Adrenal gland (tissue), 12 donors: ENCODE measurements around the gene TTC23. TPM values are rescaled to one million over a fixed set of nuclear protein-coding genes. Genes with fewer than 3 reads are reported as not detected.
A peak's percentile ranks its signal among the peaks of the same experiment; 100 is the strongest.

ENCODE experiments used
- DNase-seq, 7 donors: peaks; one replicate each; pipeline ENCODE4 v3.0.0-alpha.2; 2019 to 2020
- H3K27ac ChIP-seq, 5 donors: fragments of 200-600 bp; sonication (generic) in 4 of 5; 1 replicate in 3 of 5; 2 replicates in 2 of 5; pipeline versions ENCODE4 v1.5.1 to v1.8.0; 2016 to 2020; ENCODE audit warnings: mild to moderate bottlenecking in 1 of 5
- H3K27me3 ChIP-seq: fragments of 200-600 bp; 2 replicates; pipeline ENCODE4 v1.8.0; 2021
- H3K36me3 ChIP-seq, 2 donors: fragments of 200-600 bp; replicated peaks in 1 of 2; 1 replicate in 1 of 2; 2 replicates in 1 of 2; pipeline versions ENCODE4 v1.5.1 to v1.8.0; 2018 to 2022
- H3K4me1 ChIP-seq, 2 donors: fragments of 200-600 bp; replicated peaks in 1 of 2; 1 replicate in 1 of 2; 2 replicates in 1 of 2; pipeline versions ENCODE4 v1.5.1 to v1.8.0; 2018 to 2021
- H3K4me3 ChIP-seq, 4 donors: fragments of 200-600 bp; sonication (generic) in 3 of 4; one replicate each; pipeline ENCODE4 v1.5.1; 2016 to 2018
- H3K9me3 ChIP-seq, 3 donors: fragments of 200-600 bp; sonication (generic) in 1 of 3; replicated peaks in 1 of 3; 1 replicate in 2 of 3; 2 replicates in 1 of 3; pipeline versions ENCODE4 v1.5.1 to v1.8.0; 2016 to 2021
- POLR2A ChIP-seq, 2 donors: fragments of 450-650 bp; IDR thresholded peaks; one replicate each; pipeline ENCODE4 v1.6.1; 2017; ENCODE audit warnings: antibody characterized with exemption in 2 of 2, mild to moderate bottlenecking in 2 of 2, moderate library complexity in 1 of 2
- WGBS, 4 donors: extraction: QIAGEN DNeasy Blood & Tissue Kit in 2 of 4; methylation state at CpG; one replicate each; pipeline versions ENCODE4 v1.1.5 to v1.1.7; 2013 to 2017; 5-methylcytosine and 5-hydroxymethylcytosine counted together
- intact Hi-C, 2 donors: fragments of 100-400 bp; cut with DNase I; formaldehyde crosslinking; loops; one replicate each; pipeline versions ENCODE4 v1.14.1 to v1.15.0; 2022 to 2023
- polyA plus RNA-seq, 3 donors: library from polyadenylated mRNA; stranded (reverse); fragments of 200-250 nt in 2 of 3; fragments of 350-450 nt in 1 of 3; fragmentation: Illumina TruSeq in 1 of 3; extraction: RNeasy Lipid Tissue Mini Kit (QIAGEN cat#74804) in 1 of 3; gene quantifications; one replicate each; pipeline ENCODE4 v1.2.3, GENCODE V29; 2013 to 2014
- total RNA-seq, 9 donors: library from RNA; depleted of rRNA in 4 of 9; stranded (reverse); fragments of >200 nt in 4 of 9; fragments of 120-200 nt in 1 of 9; fragmentation: NEBNext Ultra II Directional in 1 of 9; extraction: Animal tissue kit (Norgen Biotek cat#: 25700) in 1 of 9; gene quantifications; one replicate each; pipeline versions ENCODE4 v1.1.0 to v1.2.4, GENCODE V29; 2013 to 2023
- TF ChIP-seq, protein P1 (sequence below), 6 experiments: fragments of 450-650 bp in 4 of 6; fragments of 200-600 bp in 2 of 6; sonication (generic) in 1 of 6; IDR thresholded peaks; 1 replicate in 5 of 6; 2 replicates in 1 of 6; pipeline versions ENCODE4 v1.5.1 to v1.8.0; 2016 to 2021; ENCODE audit warnings: antibody characterized with exemption in 6 of 6, mild to moderate bottlenecking in 2 of 6, moderate library complexity in 1 of 6
- donor health status: healthy with polysubstance abuse.
- donor health status: Bipolar disorder and iron deficiency.
- donor health status: DM: yes; HTN: yes; CAD: no.
- donor health status: DM: no; HTN: no; CAD: no.
- donor health status: DM: no; HTN: no; CAD: no.
- donor health status: DM: yes; HTN: yes; CAD: no.

Gene TTC23
- total and polyA plus RNA-seq, 12 donors, result 10.9 to 42.0 (median 22.6) TPM

DNA sequence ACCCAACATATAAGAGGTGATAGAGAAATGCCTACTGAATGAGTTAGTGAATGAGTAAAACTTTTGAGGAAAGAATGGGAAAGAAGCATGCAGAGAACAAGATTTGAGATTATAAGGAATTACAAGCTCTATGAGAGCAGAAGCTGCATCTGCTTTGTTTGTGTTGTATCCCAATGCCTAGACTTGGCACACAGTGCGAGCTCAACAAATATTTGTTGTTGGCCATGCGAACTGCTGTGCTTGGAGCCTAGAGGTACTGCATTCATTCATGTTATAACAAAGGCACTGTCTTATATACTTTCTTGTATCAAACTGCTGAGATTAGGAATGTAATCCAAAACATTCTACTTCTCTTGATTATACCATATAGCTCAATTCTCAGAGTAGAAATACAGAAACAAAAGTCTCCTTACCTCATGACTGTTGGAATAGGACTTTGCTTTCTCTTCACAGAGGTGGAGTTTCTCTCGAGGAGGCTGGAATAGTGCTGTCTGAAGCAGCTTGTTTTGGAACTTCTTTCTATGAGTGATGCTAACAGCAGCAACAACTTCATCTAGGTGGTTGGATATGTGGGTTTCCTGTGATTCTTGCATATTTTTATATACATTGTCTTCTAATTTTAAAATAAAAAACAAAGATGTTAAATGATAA lies 21.1 kb downstream of the TTC23 start:
- no peak for DNase-seq
- intact Hi-C loops, result no loop called here
- Histone ChIP-seq H3K9me3 (no peaks in the 10 kb centered on the region), H3K4me3 (no peak overlapping the region), H3K27me3 (no peaks in the 10 kb centered on the region), H3K27ac (no peak overlapping the region), H3K4me1 (peaks cover 0 to 9% of the 10 kb centered on the region in 2 donors), H3K36me3 (peaks cover 0 to 35% of the 10 kb centered on the region in 2 donors)
- TF ChIP-seq, protein P1, sequence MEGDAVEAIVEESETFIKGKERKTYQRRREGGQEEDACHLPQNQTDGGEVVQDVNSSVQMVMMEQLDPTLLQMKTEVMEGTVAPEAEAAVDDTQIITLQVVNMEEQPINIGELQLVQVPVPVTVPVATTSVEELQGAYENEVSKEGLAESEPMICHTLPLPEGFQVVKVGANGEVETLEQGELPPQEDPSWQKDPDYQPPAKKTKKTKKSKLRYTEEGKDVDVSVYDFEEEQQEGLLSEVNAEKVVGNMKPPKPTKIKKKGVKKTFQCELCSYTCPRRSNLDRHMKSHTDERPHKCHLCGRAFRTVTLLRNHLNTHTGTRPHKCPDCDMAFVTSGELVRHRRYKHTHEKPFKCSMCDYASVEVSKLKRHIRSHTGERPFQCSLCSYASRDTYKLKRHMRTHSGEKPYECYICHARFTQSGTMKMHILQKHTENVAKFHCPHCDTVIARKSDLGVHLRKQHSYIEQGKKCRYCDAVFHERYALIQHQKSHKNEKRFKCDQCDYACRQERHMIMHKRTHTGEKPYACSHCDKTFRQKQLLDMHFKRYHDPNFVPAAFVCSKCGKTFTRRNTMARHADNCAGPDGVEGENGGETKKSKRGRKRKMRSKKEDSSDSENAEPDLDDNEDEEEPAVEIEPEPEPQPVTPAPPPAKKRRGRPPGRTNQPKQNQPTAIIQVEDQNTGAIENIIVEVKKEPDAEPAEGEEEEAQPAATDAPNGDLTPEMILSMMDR (IDR thresholded peaks at IDR 0.05), result no peak
- TF ChIP-seq POLR2A (IDR thresholded peaks at IDR 0.05), result no peak
- 86 to 97% (median 96%) methylated on average over 3 of the region's 3 CpGs for WGBS, 4 donors

DNA sequence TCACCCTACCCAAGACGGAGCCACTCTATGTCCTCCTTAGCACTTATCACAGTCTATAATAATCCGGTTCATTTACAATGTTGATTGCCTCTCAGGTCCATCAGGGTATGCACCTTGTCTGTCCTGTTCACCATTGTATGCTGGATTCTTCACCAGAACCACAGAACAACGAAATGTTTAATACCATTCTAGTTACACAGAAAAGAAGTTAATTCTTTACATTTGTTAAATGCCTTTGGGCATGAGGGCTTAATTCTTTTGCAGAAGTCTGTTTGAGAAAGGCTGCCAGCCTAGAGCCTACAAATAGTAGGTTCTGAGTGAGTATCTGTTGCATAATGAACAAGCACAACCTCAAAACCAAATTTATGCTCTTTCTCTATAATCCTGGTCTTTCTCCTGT lies 22.6 kb downstream of the TTC23 start:
- H3K9me3 ChIP-seq, result no peaks in the 10 kb centered on the region
- peaks cover 0 to 9% of the 10 kb centered on the region in 2 donors for H3K4me1 ChIP-seq
- WGBS, 4 donors, result 61 to 87% (median 67%) methylated on average over 3 of the region's 3 CpGs
- no peaks in the 10 kb centered on the region for H3K27me3 ChIP-seq
- no peak for TF ChIP-seq POLR2A (IDR thresholded peaks at IDR 0.05)
- TF ChIP-seq, protein P1 (IDR thresholded peaks at IDR 0.05), result no peak
- H3K27ac ChIP-seq, result no peak overlapping the region
- H3K4me3 ChIP-seq, result no peak overlapping the region
- peaks cover 0 to 41% of the 10 kb centered on the region in 2 donors for H3K36me3 ChIP-seq
- intact Hi-C loops, result no loop called here
- no peak for DNase-seq

DNA sequence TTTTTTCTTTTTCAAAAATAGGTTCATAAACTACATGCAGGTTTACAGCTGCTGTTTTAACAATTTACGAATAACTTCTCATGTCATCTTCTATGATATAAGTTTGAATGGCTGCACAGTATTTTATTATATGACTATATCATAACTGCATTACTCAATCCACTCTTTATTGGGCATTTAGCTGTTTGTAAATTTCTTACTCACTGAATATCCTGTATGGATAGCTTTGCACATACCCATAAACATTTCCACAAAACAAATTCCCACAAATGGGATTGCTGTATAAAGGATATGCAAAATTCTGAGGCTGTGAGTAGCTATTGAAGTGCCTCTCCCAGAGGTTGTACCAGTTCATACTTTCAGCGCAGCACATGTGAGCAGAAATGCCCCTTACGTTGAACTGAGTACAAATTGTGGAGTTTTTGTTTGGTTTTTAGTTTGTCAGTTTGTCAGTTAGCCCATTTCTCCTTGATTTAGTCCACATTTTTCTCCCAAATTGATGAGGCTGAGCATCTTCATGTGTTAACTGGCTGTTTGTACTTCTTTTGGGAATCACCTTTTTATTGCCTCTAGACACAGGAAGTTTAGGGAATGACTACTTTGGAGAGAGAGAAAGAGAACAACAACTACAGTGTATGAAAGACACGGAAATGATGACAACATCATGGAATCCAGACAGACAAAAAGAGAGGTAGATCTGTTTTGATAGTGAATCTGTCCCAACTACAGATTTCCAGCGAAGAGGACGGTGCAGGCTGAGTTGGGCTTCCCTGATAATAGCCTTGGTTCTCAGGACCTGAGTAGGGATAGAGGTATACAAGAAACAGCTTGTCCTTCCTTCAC lies 24.8 kb downstream of the TTC23 start:
- Histone ChIP-seq H3K4me1 (peaks cover 0 to 7% of the 10 kb centered on the region in 2 donors), H3K36me3 (peaks cover 0 to 60% of the 10 kb centered on the region in 2 donors), H3K9me3 (no peaks in the 10 kb centered on the region), H3K4me3 (no peak overlapping the region), H3K27ac (no peak overlapping the region), H3K27me3 (no peaks in the 10 kb centered on the region)
- no peak for DNase-seq
- TF ChIP-seq, protein P1 (IDR thresholded peaks at IDR 0.05), result no peak
- no peak for TF ChIP-seq POLR2A (IDR thresholded peaks at IDR 0.05)
- WGBS, 4 donors, result 94 to 98% (median 96%) methylated on average over 6 of the region's 6 CpGs
- intact Hi-C loops, result no loop called here

DNA sequence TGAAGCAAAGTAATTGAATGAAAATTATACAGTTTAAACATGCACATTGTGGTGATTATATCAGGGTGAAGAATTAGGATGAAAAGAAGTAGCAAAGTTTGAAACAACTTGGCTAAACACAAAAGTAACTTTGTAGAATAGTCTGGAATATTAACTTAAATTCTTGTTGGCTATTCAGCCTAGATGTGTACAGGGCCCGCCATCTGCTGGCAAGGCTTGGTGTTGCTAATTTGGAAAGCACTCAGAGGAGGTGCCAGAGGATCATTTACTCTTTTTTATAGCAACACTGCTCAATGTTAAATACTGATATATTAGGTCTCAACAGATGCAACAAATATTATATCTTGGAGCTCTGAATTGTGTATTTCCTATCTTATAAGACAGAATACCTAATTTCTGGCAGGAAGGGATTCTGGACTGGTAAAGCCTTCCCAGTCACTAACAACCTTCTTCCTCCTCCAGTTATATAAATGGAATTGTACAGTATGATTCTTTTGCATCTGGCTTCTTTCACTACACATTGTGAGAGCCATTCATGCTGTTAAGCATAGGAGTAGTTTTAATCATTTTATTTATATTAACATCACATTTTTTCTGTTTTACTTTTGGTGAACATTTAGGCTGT lies 36.1 kb downstream of the TTC23 start:
- Histone ChIP-seq H3K4me3 (no peak overlapping the region), H3K36me3 (peaks cover 0 to 14% of the 10 kb centered on the region in 2 donors), H3K4me1 (peaks cover 8 to 15% of the 10 kb centered on the region in 2 donors), H3K27ac (peak overlapping the region in 2 of 5 donors; percentile 71 to 81), H3K27me3 (no peaks in the 10 kb centered on the region), H3K9me3 (no peaks in the 10 kb centered on the region)
- TF ChIP-seq, protein P1 (IDR thresholded peaks at IDR 0.05), result peak; percentile 72 to 96 (median 92)
- TF ChIP-seq POLR2A (IDR thresholded peaks at IDR 0.05), result no peak
- intact Hi-C loops, result loop anchor here in 1 of 2 donors (5.0 kb wide), 1 partner anchor 106 kb away; the partner anchor contains the start of gene SYNM
- WGBS, 4 donors, result 0 to 4% (median 2%) methylated on average over 1 of the region's 1 CpG
- peak; percentile 76 to 96 (median 88) for DNase-seq
